Spinal cord (tissue), 10 donors: ENCODE data around the gene MMAB. TPM values are rescaled to one million over a fixed set of nuclear protein-coding genes. Genes with fewer than 3 reads are reported as not detected.
A peak's percentile ranks its signal among the peaks of the same experiment; 100 is the strongest.

ENCODE experiments used
- DNase-seq, 6 donors: peaks; one replicate each; pipeline versions ENCODE4 v3.0.0 to v3.0.0-alpha.2; 2013 to 2015; ENCODE audit warnings: low spot score in 6 of 6, low read depth in 4 of 6
- H3K27ac ChIP-seq: one replicate; pipeline ENCODE4 v1.5.1; 2013; ENCODE audit warnings: low read depth, low read length, control low read depth
- H3K27me3 ChIP-seq: one replicate; pipeline ENCODE4 v1.6.1; 2013; ENCODE audit warnings: low read length; ENCODE audit not compliant: control insufficient read depth, insufficient read depth
- H3K36me3 ChIP-seq: one replicate; pipeline ENCODE4 v1.6.1; 2013; ENCODE audit warnings: low read length; ENCODE audit not compliant: control insufficient read depth, insufficient read depth
- H3K4me1 ChIP-seq: one replicate; pipeline ENCODE4 v1.6.1; 2013; ENCODE audit warnings: low read length; ENCODE audit not compliant: control insufficient read depth, insufficient read depth
- H3K4me3 ChIP-seq: one replicate; pipeline ENCODE4 v1.5.1; 2013; ENCODE audit warnings: low read depth, low read length, control low read depth
- H3K9me3 ChIP-seq: one replicate; pipeline ENCODE4 v1.6.1; 2013; ENCODE audit warnings: low read length; ENCODE audit not compliant: control insufficient read depth, insufficient read depth
- WGBS: methylation state at CpG from one replicate; pipeline ENCODE4 v1.1.5; 2013; ENCODE audit warnings: missing lambda C conversion rate; ENCODE audit not compliant: insufficient coverage; 5-methylcytosine and 5-hydroxymethylcytosine counted together
- polyA plus RNA-seq, 2 donors: library from polyadenylated mRNA; unstranded; fragments of 120-200 nt; gene quantifications; one replicate each; pipeline ENCODE4 v1.2.1, GENCODE V29; 2013; ENCODE audit not compliant: insufficient read length in 2 of 2
- total RNA-seq, 2 donors: library from RNA; depleted of rRNA in 1 of 2; stranded (reverse); fragments of 120-200 nt in 1 of 2; fragments of >200 nt in 1 of 2; gene quantifications; one replicate each; pipeline versions ENCODE4 v1.2.3 to v1.2.4, GENCODE V29; 2013 to 2014
- donor health status: healthy.

Gene MMAB
- total and polyA plus RNA-seq, 4 donors = 21.9 to 59.8 (median 54.2) TPM

DNA sequence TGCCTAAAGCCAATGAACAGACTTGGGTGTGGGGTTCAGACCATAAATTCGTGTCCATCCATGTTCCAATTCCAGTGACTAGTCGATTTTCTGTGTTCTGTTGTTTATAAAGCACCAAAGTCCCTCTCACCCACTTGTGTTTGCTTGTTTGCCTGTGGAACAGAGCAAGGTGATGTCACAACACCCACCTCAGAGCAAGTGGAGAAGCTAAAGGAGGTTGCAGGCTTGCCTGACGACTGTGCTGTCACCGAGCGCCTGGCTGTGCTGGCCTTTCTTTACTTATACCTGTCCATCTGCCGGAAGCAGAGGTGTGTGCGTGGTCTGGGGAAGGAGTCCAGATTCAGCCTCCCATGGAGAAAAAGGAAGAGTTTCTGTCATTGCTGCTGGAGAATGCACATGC is 6.3 kb upstream of the MMAB start:
- WGBS = 94% methylated on average over 6 of the region's 7 CpGs

DNA sequence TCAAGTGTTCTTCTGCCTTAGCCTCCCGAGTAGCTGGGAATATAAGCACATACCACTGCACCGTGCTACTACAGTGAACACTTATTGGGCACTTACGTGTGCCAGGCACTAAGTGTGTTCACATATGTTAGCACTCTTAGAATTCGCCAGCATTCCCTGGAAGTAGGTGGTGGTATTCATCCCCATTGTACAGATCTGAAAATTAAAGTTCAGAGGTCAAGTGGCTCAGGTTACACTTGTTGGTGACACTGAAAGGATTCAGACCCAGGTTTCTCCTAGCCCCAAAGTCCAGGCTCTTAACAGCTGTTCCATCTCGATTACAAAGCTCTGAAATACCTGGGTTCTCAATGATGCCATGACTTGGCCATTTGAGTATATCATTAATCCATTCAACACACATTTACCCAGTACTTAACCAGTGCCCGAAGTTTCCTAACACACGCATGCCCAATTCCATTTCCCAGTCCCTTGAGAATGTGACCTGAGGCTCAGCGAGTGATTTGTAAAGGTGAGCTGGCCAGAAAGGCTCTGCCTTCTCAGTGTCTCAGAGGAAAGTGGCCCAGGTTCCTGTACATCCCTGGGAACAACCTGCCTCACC is 5.1 kb upstream of the MMAB start:
- Histone ChIP-seq H3K27ac (no peak overlapping the region), H3K9me3 (no peaks in the 10 kb centered on the region), H3K36me3 (peaks cover 59% of the 10 kb centered on the region), H3K4me1 (no peaks in the 10 kb centered on the region), H3K4me3 (no peak overlapping the region), H3K27me3 (no peaks in the 10 kb centered on the region)
- 87% methylated on average over 8 of the region's 8 CpGs for WGBS
- DNase-seq = no peak

More for the DNA sequence above, 6.3 kb upstream of the MMAB start:
- peaks cover 64% of the 10 kb centered on the region for H3K36me3 ChIP-seq
- no peak for DNase-seq
- no peaks in the 10 kb centered on the region for H3K27me3 ChIP-seq
- no peak overlapping the region for H3K4me3 ChIP-seq
- H3K4me1 ChIP-seq = no peaks in the 10 kb centered on the region
- no peaks in the 10 kb centered on the region for H3K9me3 ChIP-seq
- H3K27ac ChIP-seq = no peak overlapping the region

DNA sequence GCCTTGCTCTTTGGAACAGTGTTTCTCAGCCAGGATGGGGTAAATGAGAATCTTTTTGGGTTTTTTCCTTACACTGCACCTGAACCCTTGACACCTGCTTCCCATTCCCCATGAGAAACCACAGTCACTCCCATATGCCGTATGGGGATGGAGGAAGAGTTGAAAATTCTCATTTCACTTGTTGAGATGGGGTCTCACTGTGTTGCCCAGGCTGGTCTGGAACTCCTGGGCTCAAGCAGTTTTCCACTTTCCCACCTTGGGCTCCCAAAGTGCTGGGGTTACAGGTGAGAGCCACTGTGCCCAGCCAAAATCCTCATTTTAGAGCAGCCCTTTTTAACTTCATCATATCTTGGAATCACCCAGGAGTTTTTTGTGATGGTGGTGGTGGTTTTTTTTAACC is 4.0 kb upstream of the MMAB start:
- peaks cover 5% of the 10 kb centered on the region for H3K4me1 ChIP-seq
- no peaks in the 10 kb centered on the region for H3K9me3 ChIP-seq
- no peak for DNase-seq
- WGBS = no CpG with 5 or more reads among the region's 1 CpG
- H3K27ac ChIP-seq = no peak overlapping the region
- no peaks in the 10 kb centered on the region for H3K27me3 ChIP-seq
- H3K4me3 ChIP-seq = no peak overlapping the region
- peaks cover 55% of the 10 kb centered on the region for H3K36me3 ChIP-seq

DNA sequence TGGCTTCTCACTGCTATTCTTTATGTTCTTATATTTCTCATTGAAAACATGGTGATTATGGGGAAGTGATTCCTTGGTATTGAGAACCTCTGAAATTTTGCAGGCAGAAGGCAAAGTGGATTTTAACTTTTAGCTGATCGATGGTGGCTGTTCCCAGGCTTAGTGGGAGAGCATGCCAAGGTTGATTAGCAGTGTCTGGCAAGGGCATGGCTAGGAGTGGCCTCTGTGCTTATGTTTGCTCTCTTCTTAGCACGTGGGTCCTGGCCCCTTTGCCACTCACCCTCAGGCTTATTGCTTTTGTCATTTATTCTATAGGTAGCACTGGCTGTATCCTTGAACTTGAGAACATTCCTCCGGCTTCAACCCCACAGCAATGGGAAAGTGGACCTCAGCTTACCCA is 2.4 kb upstream of the MMAB start:
- H3K36me3 ChIP-seq = peaks cover 39% of the 10 kb centered on the region
- DNase-seq = no peak
- peaks cover 5% of the 10 kb centered on the region for H3K4me1 ChIP-seq
- no peaks in the 10 kb centered on the region for H3K9me3 ChIP-seq
- H3K27me3 ChIP-seq = no peaks in the 10 kb centered on the region
- no peak overlapping the region for H3K27ac ChIP-seq
- H3K4me3 ChIP-seq = no peak overlapping the region
- 92% methylated on average over 2 of the region's 3 CpGs for WGBS

DNA sequence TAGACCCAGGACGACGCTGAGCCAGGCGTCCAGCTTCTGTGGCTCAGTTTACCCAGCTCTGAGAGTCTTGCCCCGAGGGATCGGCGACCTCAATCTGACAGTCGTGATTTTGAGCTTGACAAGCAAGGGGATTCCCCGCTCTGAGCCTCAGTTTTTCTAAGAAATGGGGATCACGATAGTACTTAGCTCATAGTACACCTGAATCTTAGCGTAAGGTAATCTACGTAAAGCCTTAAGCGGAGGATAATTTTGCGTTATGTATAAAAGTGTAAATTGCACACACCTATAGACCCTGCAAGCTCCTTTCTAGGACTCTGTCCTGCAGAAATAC is 575 bp upstream of the MMAB start:
- Histone ChIP-seq H3K27ac (no peak overlapping the region), H3K27me3 (no peaks in the 10 kb centered on the region), H3K36me3 (peaks cover 32% of the 10 kb centered on the region), H3K4me1 (peaks cover 5% of the 10 kb centered on the region), H3K9me3 (no peaks in the 10 kb centered on the region), H3K4me3 (peak overlapping the region; percentile 93)
- no peak for DNase-seq
- 0% methylated on average over 8 of the region's 13 CpGs for WGBS

DNA sequence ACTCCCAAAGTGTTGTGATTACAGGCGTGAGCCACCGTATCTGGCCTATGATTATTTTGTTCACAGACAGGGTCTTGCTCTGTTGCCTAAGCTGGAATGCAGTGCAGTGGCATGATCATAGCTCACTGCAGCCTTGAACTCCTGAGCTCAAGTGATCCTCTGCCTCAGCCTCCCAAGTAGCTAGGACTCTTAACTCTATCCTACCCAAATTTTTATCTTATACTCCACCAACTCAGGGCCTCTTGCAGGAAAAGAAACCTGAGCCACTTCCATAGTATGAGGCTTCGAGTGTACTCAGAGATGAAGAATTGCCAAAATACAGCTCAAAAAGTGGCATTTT is 828 bp downstream of the MMAB start:
- Histone ChIP-seq H3K36me3 (peaks cover 39% of the 10 kb centered on the region), H3K4me3 (peak overlapping the region; percentile 93), H3K9me3 (no peaks in the 10 kb centered on the region), H3K27me3 (no peaks in the 10 kb centered on the region), H3K27ac (no peak overlapping the region), H3K4me1 (peaks cover 5% of the 10 kb centered on the region)
- DNase-seq = no peak
- WGBS = 100% methylated on average over 2 of the region's 3 CpGs

DNA sequence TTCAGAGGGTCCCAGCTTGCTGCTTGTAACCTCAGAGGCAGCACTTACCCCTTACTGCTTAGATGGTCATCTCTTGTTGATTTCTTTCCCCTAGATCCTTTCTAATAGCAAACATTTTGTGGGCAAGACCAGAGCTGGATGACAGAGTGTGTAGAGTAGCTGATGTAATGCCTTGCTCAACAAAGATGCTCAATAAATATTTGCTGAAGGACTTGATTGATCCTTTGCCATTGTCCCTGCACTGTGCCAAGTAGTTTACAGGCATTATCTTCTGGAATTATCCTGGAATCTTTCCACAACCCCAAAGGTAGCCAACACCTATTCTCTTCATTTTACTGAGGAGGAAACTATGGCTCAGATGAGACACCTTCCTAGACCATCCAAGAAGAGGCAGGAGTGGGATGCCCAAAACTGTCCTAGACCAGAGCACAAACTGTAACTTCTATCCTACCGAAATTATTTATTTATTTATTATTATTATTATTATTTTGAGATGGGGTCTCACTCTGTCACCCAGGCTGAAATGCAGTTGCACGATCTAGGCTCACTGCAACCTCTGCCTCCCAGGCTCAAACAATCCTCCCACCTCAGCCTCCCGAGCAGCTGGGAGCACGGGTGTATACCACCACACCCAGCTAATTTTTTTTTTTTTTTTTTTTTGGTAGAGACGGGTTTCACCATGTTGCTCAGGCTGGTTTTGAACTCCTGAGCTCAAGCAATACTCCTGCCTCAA is 1.4 kb downstream of the MMAB start:
- no peak overlapping the region for H3K27ac ChIP-seq

DNA sequence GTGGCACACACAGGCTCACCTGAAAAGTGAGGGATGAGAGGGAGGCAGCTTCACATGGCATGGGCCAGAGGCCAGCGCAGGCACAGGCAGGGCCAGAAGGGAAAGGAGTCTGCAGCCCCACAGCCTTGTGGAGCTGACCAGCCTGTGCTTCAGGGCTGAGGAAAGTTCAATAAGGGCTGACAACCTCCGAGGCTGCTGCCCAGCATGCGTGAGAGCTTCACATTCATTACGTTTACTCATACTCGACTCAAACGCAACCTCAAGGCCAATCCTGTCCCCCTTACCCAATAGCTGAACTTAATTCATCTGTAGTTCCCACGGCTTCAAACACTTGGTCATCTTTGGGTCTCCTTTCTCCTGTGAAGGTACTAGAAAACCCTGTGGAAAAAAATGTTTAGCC is 4.8 kb downstream of the MMAB start:
- H3K36me3 ChIP-seq = peaks cover 66% of the 10 kb centered on the region
- 86% methylated on average over 6 of the region's 7 CpGs for WGBS

More for the DNA sequence above, 1.4 kb downstream of the MMAB start:
- no peaks in the 10 kb centered on the region for H3K27me3 ChIP-seq
- WGBS = 80% methylated on average over 1 of the region's 5 CpGs
- H3K4me1 ChIP-seq = peaks cover 5% of the 10 kb centered on the region
- no peak for DNase-seq
- peaks cover 41% of the 10 kb centered on the region for H3K36me3 ChIP-seq
- H3K9me3 ChIP-seq = no peaks in the 10 kb centered on the region
- no peak overlapping the region for H3K4me3 ChIP-seq

DNA sequence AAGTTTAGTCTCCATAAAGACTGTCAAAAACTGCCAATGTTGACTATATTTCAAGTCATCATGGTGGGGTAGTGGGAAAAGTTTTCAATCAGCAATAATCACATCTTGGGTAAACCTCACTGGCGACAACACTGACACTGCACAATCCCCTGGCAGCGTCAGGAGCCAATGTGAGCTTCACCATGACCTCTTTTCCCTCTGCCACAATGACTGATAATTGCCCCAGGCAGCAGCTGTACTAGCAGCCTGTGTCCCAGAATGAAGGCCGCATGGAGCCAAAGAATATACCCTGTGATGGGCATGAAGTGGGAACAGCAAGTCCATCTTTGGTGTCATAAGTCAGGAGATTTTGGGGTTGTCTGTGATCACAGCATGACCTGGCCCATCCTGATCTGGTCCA is 5.3 kb downstream of the MMAB start:
- H3K36me3 ChIP-seq = peaks cover 71% of the 10 kb centered on the region
- WGBS = no CpG with 5 or more reads among the region's 3 CpGs
- no peak overlapping the region for H3K4me3 ChIP-seq
- DNase-seq = no peak
- H3K27ac ChIP-seq = no peak overlapping the region
- H3K27me3 ChIP-seq = no peaks in the 10 kb centered on the region
- H3K9me3 ChIP-seq = no peaks in the 10 kb centered on the region
- peaks cover 2% of the 10 kb centered on the region for H3K4me1 ChIP-seq

More for the DNA sequence above, 4.8 kb downstream of the MMAB start:
- no peak overlapping the region for H3K4me3 ChIP-seq
- H3K9me3 ChIP-seq = no peaks in the 10 kb centered on the region
- peaks cover 5% of the 10 kb centered on the region for H3K4me1 ChIP-seq
- H3K27ac ChIP-seq = no peak overlapping the region
- no peaks in the 10 kb centered on the region for H3K27me3 ChIP-seq
- DNase-seq = no peak

DNA sequence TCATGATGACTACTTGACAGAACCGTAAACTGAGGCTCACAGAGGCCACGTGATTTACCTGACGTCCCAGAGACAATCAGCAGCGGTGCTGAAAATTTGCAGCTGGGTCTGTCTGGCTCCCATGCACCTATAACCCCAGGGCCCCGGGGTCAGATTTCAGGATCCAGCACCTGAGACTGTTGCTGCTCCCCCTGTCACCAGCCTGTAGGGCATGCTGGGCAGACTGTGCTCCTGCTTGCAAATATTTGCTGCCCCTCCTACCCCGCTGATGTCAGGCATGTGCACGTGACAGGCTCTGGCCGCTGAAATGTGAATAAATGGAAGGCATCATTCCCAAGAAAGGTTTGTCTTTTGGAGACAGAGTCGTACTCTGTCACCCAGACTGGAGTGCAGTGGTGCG is 6.0 kb downstream of the MMAB start:
- no peaks in the 10 kb centered on the region for H3K4me1 ChIP-seq
- H3K36me3 ChIP-seq = peaks cover 77% of the 10 kb centered on the region
- 92% methylated on average over 10 of the region's 10 CpGs for WGBS
- no peak overlapping the region for H3K27ac ChIP-seq
- no peaks in the 10 kb centered on the region for H3K9me3 ChIP-seq
- no peak for DNase-seq
- H3K27me3 ChIP-seq = no peaks in the 10 kb centered on the region
- no peak overlapping the region for H3K4me3 ChIP-seq
